NB4 (cell line): ENCODE data around the gene CASP6.
"Not testable (repeated sequence)": the region's sequence is repeated elsewhere in the genome, so short reads cannot be mapped to it uniquely, and the experiment has no call there.

ENCODE experiments used
- DNase-seq: peaks from one replicate; pipeline ENCODE4 v3.0.0; 2010; ENCODE audit warnings: low read depth
- H3K4me3 ChIP-seq: one replicate; pipeline ENCODE4 v1.5.1; 2011; ENCODE audit warnings: mild to moderate bottlenecking, low read depth, low read length, moderate library complexity
- MYC ChIP-seq: IDR thresholded peaks from 2 replicates; pipeline ENCODE4 v1.6.1; 2011; ENCODE audit warnings: low read depth, low read length
- POLR2A ChIP-seq: IDR thresholded peaks from 2 replicates; pipeline ENCODE4 v1.6.1; 2011; ENCODE audit warnings: mild to moderate bottlenecking; ENCODE audit not compliant: insufficient read length; ENCODE audit errors: extremely low read depth
- TF ChIP-seq, protein P1 (sequence below): IDR thresholded peaks from 2 replicates; pipeline ENCODE4 v1.6.1; 2011; ENCODE audit warnings: low read depth, low read length
- TF ChIP-seq, protein P2 (sequence below): IDR thresholded peaks from one replicate; pipeline ENCODE4 v1.5.1; 2012; ENCODE audit warnings: low read depth, low read length

Gene CASP6

DNA sequence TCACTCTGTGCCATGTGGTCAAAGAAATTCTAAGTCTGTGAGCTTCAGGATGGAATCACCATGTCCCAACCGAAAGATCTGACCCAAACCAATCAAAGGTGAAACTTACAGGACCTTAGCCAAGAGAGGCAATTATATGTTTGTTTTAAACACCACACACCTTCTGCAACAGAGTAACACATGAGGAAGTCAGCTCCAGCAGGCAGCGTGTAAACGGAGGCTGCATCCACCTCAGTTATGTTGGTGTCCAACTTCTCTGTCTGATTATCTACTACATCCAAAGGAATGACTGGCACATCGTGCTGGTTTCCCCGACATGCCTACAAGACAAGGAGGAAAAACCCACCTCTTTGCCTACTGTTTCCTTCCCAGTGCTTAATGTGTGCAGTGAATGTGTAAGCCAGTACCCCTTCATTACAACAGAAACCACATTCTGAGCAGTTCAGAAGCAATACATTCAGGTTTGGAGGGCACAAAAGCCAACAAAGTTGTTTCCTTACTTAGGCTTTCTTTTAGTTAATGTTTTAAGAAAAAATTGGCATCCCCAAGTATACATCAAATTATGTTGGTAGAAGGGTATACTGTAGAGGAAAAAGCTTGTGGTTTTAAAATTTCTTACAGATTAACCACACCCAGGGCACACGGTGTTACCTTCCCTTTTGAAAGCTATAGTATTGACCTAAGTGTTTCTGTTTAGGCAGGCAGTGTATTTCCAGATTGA lies 12.4 kb downstream of the CASP6 start:
- H3K4me3 ChIP-seq, result no peak overlapping the region
- TF ChIP-seq, protein P1, sequence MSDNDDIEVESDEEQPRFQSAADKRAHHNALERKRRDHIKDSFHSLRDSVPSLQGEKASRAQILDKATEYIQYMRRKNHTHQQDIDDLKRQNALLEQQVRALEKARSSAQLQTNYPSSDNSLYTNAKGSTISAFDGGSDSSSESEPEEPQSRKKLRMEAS, result no peak
- TF ChIP-seq, protein P2, sequence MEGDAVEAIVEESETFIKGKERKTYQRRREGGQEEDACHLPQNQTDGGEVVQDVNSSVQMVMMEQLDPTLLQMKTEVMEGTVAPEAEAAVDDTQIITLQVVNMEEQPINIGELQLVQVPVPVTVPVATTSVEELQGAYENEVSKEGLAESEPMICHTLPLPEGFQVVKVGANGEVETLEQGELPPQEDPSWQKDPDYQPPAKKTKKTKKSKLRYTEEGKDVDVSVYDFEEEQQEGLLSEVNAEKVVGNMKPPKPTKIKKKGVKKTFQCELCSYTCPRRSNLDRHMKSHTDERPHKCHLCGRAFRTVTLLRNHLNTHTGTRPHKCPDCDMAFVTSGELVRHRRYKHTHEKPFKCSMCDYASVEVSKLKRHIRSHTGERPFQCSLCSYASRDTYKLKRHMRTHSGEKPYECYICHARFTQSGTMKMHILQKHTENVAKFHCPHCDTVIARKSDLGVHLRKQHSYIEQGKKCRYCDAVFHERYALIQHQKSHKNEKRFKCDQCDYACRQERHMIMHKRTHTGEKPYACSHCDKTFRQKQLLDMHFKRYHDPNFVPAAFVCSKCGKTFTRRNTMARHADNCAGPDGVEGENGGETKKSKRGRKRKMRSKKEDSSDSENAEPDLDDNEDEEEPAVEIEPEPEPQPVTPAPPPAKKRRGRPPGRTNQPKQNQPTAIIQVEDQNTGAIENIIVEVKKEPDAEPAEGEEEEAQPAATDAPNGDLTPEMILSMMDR, result no peak
- DNase-seq, result no peak

DNA sequence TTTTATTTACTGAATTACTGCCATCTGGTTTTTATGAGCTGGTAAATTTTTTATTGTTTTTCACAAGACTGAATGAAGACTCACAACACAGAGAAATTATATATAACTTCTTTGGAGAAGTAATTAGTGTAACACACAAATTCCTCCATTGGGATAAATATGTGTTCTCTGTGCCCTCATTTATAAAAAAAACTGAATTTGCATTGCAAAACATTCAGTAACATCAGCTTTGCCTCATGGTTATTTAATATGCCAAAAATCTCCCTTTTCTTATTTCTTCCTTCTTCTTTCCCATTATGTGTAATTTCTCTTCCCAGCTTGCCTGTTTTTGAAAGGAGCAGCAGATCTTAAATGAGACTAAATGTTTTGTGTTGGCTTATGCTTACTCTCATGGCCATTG lies 18.5 kb downstream of the CASP6 start:
- no peak for DNase-seq
- no peak overlapping the region for H3K4me3 ChIP-seq
- TF ChIP-seq POLR2A (no peak), MYC (no peak)
- TF ChIP-seq, protein P2, result no peak
- TF ChIP-seq, protein P1, result no peak

DNA sequence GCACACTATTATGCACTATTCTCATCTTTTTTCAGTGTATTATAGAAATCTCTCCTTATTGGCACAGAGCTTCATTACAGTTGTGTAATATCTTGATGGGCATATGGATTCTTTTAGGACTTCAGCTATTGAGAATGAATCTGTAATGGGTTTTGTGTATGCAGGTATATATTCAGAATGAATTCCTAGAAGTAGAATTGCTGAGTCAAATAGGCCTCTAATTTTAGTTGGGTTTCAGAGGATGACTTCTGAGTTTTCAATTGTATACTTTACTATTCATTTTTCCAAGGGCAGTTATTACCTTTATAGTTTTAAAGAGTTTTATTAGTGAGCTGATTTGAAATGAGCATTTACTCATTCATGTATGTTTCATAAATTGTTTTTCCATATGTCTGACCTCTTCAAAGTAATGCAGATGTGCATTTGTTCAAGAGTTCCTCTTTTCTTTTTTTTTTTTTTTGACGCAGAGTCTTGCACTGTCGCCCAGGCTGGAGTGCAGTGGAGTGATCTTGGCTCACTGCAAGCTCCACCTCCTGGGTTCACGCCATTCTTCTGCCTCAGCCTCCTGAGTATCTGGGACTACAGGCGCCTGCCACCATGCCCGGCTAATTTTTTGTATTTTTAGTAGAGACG lies 19.5 kb downstream of the CASP6 start:
- no peak for DNase-seq

DNA sequence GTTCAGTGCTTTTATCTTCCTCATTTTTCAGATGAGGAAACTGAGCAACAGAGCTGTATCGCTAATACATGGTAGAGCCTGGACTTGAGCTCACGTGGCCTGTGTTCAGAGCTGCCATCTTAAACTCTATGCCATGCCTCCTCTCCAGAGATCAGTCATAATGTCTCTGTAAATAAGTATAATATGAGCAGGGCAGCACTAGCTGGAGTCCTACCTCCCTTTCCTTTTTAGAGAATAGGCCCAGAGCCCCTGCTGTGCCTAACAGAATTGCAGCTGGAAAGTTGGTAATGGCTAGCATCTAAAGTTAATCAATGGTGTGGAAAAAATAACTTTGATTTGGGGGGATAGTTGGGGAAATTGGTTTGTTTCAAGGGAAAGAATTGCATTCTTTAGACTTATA lies 20.4 kb downstream of the CASP6 start:
- no peak for DNase-seq
- H3K4me3 ChIP-seq, result no peak overlapping the region
- no peak for TF ChIP-seq MYC
- TF ChIP-seq POLR2A, result no peak
- TF ChIP-seq, protein P2, result no peak
- TF ChIP-seq, protein P1, result no peak

More for the DNA sequence above, 19.5 kb downstream of the CASP6 start:
- H3K4me3 ChIP-seq, result no peak overlapping the region
- TF ChIP-seq, protein P2, result no peak
- TF ChIP-seq, protein P1, result no peak
- TF ChIP-seq MYC (no peak), POLR2A (no peak)

DNA sequence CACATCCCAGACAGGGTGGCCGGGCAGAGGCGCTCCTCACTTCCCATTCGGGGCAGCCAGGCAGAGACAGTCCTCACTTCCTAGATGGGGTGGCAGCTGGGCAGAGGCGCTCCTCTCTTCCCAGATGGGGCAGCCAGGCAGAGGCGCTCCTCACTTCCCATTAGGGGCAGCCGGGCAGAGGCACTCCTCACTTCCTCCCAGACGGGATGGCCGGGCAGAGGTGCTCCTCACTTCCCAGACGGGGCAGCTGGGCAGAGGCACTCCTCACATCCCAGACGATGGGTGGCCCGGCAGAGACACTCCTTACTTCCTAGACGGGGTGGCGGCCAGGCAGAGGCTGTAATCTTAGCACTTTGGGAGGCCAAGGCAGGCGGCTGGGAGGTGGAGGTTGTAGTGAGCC lies 24.3 kb downstream of the CASP6 start:
- H3K4me3 ChIP-seq, DNase-seq: not testable (repeated sequence)

DNA sequence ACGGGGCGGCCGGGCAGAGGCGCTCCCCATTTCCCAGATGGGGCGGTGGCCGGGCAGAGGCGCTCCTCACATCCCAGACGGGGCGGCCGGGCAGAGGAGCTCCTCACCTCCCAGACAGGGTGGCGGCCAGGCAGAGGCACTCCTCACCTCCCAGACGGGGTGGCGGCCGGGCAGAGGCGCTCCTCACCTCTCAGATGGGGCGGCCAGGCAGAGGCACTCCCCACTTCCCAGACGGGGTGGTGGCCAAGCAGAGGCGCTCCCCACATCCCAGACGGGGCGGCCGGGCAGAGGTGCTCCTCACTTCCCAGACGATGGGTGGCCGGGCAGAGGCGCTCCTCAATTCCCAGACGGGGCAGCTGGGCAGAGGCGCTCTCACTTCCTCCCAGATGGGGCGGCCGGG lies 24.8 kb downstream of the CASP6 start:
- not testable (repeated sequence) for H3K4me3 ChIP-seq, DNase-seq

DNA sequence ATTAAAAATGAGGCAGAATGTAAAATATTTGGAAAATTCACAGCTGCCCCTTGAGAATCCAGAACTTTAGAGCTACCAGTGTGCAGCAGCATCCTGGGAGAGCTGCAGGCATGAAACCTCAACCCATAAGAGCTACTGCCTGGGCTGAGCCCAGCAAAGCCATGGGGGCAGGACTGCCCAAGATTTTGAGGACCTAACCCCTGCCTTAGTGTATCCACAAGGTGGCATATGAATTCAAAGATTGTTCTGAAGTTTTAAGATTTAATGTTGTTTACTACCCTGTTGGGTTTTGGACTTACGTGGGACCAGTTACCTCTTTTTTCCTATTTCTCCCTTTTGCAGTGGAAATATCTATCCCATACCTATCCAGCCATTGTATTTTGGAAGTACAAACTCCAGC lies 26.4 kb downstream of the CASP6 start:
- no peak for TF ChIP-seq MYC
- TF ChIP-seq, protein P1, result no peak
- TF ChIP-seq, protein P2, result no peak
- TF ChIP-seq POLR2A, result no peak
- H3K4me3 ChIP-seq, result no peak overlapping the region
- no peak for DNase-seq
